HG02852 (cell line): ENCODE data around the gene CDKN1C.

Experiments
- ATAC-seq: cut with Tn5 transposase; IDR thresholded peaks from one replicate; pipeline ENCODE4 v1.9.1; 2021; ENCODE audit warnings: mild to moderate bottlenecking, moderate library complexity; ENCODE audit not compliant: unreplicated experiment

The CDKN1C gene

GRCh38 chr11:2890466-2891294 is 5.1 kb upstream of the CDKN1C start:
- ATAC-seq = no peak

- no peak for ATAC-seq
These were observed 4.0 kb upstream of the CDKN1C start for GRCh38 chr11:2889362-2890273.

- peak; percentile 31 for ATAC-seq
These were observed 2.8 kb upstream of the CDKN1C start for GRCh38 chr11:2888266-2888968.

DNA sequence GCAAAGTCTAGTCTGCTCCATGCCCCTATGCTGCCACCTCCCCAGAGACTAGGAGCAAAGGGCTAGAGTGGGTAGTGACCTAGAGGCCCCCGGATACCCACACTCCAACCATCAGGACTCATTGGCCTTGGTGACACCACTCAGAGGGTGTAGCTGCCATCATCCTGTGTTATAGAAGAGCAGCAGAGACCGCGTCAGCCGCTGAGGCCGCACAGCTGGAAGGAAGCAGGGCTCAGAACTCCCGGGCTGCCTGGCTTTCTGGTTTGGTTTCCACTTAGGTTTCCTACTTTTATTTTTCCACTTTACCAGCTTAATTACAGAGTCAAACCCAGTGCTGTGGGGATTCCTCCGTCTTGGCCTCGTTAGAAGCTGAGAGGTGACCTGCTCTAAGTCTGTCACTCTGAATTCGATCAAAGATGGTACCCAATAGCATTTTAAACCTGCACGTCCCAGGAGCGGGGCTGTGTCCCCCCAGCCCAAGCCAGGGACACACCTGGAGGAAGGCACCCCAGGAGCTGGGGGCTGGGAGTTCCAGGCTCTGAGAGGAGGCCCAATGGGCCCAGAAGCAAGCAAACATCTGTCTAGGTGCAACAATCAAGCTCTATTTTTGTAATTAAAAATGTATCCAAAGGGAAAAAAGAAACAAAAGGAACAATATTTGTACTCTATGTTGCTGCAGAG is 2.1 kb upstream of the CDKN1C start:
- no peak for ATAC-seq

DNA sequence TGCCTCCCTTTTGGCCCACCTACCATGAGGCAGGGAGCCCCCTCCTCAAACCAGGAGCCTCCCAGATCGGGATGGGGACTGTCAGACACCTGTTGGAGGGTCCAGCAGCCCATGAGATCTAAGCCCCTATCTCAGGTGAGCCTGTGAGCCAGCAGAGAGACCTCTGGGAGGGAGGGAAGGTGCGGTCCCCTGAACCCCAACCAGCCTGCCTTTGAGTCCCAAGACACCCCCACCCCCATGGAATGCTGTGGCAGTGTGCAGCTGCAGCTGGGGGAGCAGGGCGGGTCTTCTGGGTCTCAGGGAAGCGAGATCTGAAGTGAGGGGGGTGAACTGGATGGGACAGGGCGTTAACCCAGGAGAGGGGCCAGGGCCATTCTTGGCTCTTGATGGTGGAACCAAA is 1.4 kb upstream of the CDKN1C start:
- no peak for ATAC-seq

- no peak for ATAC-seq
These were observed 768 bp upstream of the CDKN1C start for GRCh38 chr11:2886191-2886894.

DNA sequence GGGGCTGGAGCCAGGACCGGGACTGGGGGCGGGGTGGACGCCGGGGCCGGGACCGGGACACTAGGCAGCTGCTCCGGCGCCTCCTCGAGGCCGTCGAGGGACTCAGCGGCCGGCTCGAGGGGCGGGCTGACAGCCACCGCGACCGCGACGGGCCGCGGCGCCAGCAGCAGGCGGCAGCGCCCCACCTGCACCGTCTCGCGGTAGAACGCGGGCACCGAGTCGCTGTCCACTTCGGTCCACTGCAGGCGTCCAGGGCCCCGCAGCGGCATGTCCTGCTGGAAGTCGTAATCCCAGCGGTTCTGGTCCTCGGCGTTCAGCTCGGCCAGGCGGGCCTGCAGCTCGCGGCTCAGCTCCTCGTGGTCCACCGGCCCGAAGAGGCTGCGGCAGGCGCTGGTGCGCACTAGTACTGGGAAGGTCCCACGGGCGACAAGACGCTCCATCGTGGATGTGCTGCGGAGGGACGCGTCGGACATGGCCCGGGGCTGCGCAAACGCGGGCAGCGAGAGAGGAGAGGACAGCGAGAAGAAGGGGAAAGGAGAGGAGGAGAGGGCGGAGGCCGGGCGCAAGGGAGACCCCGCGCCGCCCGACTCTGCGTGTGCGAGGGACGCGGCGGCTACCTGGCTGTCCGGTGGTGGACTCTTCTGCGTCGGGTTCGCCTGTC is 428 bp downstream of the CDKN1C start:
- no peak for ATAC-seq

DNA sequence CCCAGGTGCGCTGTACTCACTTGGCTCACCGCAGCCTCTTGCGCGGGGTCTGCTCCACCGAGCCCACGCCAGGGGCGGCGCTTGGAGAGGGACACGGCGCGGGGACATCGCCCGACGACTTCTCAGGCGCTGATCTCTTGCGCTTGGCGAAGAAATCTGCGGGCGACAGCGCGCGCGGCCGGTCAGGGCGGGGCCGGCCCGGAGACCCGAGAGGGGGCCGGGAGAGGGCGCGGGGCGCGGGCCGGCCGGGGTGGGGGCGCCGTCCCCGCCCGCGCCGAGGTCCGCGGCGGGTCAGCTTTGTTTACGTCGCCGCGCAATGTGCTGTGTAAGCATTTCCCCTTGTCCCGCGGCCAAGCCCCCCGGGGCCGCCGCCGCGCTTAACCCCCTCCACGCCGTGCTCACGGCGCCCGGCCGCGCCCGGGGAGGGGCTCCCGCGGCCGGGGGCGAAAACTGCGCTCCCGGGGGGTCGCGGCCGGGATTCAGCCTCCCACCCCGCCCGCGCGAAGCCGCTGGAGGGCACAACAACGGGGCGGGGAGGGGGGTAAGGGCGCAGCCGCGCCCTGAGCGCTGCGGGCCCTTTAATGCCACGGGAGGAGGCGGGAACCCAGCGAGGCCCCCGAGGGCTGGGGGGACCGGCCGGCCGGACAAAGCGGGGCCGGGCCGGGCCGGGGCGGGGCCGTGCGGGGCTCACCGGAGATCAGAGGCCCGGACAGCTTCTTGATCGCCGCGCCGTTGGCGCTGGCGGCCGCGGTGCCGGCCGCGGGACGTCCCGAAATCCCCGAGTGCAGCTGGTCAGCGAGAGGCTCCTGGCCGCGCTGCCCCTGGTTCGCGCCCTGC is 1.4 kb downstream of the CDKN1C start:
- ATAC-seq = no peak

- ATAC-seq = no peak
These were observed 2.0 kb downstream of the CDKN1C start for GRCh38 chr11:2883640-2883978.

GRCh38 chr11:2882396-2883110 is 3.0 kb downstream of the CDKN1C start:
- ATAC-seq = no peak

DNA sequence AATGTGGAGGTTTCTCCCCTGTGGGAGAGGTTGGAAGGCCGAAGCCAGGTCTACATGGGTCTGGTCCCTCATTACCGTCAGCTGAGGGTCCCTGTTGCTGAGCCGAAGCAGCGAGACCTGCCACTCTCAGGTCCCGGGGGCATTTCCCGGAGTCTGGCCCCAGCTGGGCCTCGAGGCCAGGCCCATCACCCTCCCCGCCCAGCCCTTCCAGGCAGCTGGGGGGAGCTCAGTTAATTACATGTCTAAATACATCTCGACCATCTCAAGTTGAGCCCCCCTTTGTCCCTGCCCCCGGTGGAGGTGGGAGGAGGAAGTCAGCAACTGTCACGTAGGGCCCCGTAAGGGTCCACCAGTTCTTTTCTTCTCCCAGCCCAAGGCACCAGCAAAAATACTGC is 3.6 kb downstream of the CDKN1C start:
- no peak for ATAC-seq

DNA sequence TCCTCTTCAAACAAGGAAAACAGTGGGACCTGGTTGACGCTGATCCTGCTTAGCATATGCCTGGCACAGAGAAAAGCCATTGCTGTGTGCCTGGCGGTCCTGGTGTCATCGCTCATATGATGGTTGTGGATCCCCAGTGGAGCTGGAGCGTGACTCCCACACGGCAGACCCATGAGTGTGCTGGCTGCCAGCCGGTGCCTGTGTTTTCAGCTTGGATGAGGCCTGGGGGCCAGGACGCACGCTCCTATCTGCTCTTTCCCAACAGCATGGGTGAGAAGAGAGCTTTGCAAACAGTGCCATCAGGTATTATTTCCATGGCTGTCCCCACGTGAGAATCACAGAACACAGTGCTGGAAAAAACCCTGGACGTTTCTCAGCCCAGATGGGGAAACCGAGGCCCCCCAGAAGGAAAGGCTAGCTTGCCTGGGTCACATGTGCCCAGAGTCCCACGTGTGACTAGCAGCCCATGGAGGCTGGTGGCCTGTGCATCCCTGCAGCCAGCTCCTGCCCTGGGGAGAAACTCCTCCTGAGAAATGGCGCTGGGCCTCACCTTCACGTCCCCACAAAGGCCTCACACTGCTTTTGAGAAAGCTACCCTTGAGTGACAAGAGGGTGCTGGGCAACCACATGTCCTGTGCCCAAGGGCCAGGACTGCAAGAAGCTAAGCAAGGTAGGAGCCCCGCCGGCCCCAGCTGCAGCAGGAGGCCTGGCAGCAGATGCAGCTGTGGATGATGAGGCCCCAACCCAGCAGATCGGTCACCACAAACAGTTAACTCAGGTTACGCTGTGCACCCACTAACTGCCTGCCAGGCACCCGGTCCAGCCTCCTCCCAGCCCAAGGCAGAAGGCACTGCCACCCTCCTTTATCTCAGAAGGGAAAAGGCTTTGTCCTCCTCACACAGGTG is 4.2 kb downstream of the CDKN1C start:
- ATAC-seq = no peak

GRCh38 chr11:2880646-2881045 is 4.9 kb downstream of the CDKN1C start:
- ATAC-seq = no peak

- ATAC-seq = no peak
These were observed 6.8 kb downstream of the CDKN1C start for GRCh38 chr11:2878782-2879181.

GRCh38 chr11:2877474-2877873 is 8.1 kb downstream of the CDKN1C start:
- ATAC-seq = no peak

GRCh38 chr11:2874963-2875362 is 10.6 kb downstream of the CDKN1C start:
- no peak for ATAC-seq

GRCh38 chr11:2870969-2871680 is 14.4 kb downstream of the CDKN1C start:
- ATAC-seq = no peak
